Liver (tissue), 3 donors: ENCODE data around the gene PRRG1.

Experiments
- ATF3 ChIP-seq: IDR thresholded peaks from 2 replicates; pipeline ENCODE4 v1.6.1; 2016; ENCODE audit warnings: antibody characterized with exemption
- CTCF ChIP-seq: fragments of 150-350 bp; IDR thresholded peaks from 2 replicates; pipeline ENCODE4 v1.5.1; 2017; ENCODE audit warnings: improper control_type of control experiment, low read depth, low read length; ENCODE audit not compliant: missing input control
- RAD21 ChIP-seq, 2 donors: IDR thresholded peaks; 2 replicates each; pipeline ENCODE4 v1.6.1; 2016; ENCODE audit warnings: antibody characterized with exemption in 2 of 2, mild to moderate bottlenecking in 2 of 2
- SP1 ChIP-seq: IDR thresholded peaks from 2 replicates; pipeline ENCODE4 v1.6.1; 2018; ENCODE audit warnings: antibody characterized with exemption, mild to moderate bottlenecking
- ZBTB33 ChIP-seq: IDR thresholded peaks from 2 replicates; pipeline ENCODE4 v1.6.1; 2016; ENCODE audit warnings: antibody characterized with exemption
- donor health status: healthy.
- donor health status: healthy.

GRCh38 chrX:37370499-37371141, 21.5 kb downstream of the PRRG1 start:
- no peak for TF ChIP-seq ATF3
- TF ChIP-seq CTCF, result no peak
- TF ChIP-seq RAD21 (IDR thresholded peaks at IDR 0.05), result no peak
- TF ChIP-seq ZBTB33, result no peak
- TF ChIP-seq SP1, result no peak
